Neuronal stem cell (in vitro differentiated cells): Measurements from ENCODE around the gene MOSPD2.

Experiments
- DNase-seq: peaks from one replicate; pipeline ENCODE4 v3.0.0-alpha.2; 2013; ENCODE audit warnings: low spot score
- H2AFZ ChIP-seq: one replicate; pipeline ENCODE4 v1.6.1; 2013; ENCODE audit warnings: mild to moderate bottlenecking, low read length, inconsistent platforms
- H2AK5ac ChIP-seq: 2 replicates; pipeline ENCODE4 v1.6.1; 2013; ENCODE audit warnings: low read depth, mild to moderate bottlenecking, inconsistent platforms, low read length, moderate library complexity, mixed read lengths
- H2BK120ac ChIP-seq: 2 replicates; pipeline ENCODE4 v1.6.1; 2013; ENCODE audit warnings: low read depth, mild to moderate bottlenecking, inconsistent platforms, low read length, moderate library complexity, mixed read lengths
- H2BK12ac ChIP-seq: one replicate; pipeline ENCODE4 v1.6.1; 2013; ENCODE audit warnings: low read length, inconsistent platforms
- H2BK15ac ChIP-seq: 2 replicates; pipeline ENCODE4 v1.6.1; 2013; ENCODE audit warnings: mild to moderate bottlenecking, low read length, inconsistent platforms, mixed read lengths
- H2BK5ac ChIP-seq: one replicate; pipeline ENCODE4 v1.6.1; 2013; ENCODE audit warnings: inconsistent platforms, mild to moderate bottlenecking, low read length, moderate library complexity
- H3K14ac ChIP-seq: one replicate; pipeline ENCODE4 v1.6.1; 2013; ENCODE audit warnings: low read length, inconsistent platforms
- H3K18ac ChIP-seq: 2 replicates; pipeline ENCODE4 v1.6.1; 2013; ENCODE audit warnings: low read length, inconsistent platforms
- H3K23ac ChIP-seq: 2 replicates; pipeline ENCODE4 v1.6.1; 2013; ENCODE audit warnings: low read depth, mild to moderate bottlenecking, mixed read lengths, low read length, inconsistent platforms; ENCODE audit not compliant: poor library complexity
- H3K27ac ChIP-seq: replicated peaks from 3 replicates; pipeline ENCODE4 v1.5.1; 2013; ENCODE audit warnings: low read length, inconsistent platforms
- H3K27me3 ChIP-seq, 3 experiments: 2 replicates each; pipeline ENCODE4 v1.6.1; 2013; ENCODE audit warnings: low read length in 3 of 3, mild to moderate bottlenecking in 2 of 3, inconsistent platforms in 1 of 3, low read depth in 1 of 3, mixed read lengths in 1 of 3, moderate library complexity in 1 of 3; ENCODE audit not compliant: control insufficient read depth in 3 of 3, insufficient read depth in 3 of 3
- H3K36me3 ChIP-seq, 2 donors: replicated peaks in 1 of 2; 2 replicates each; pipeline ENCODE4 v1.6.1; 2013; ENCODE audit warnings: low read length in 2 of 2; ENCODE audit not compliant: control insufficient read depth in 2 of 2, insufficient read depth in 2 of 2
- H3K4ac ChIP-seq: 2 replicates; pipeline ENCODE4 v1.6.1; 2013; ENCODE audit warnings: inconsistent platforms, mild to moderate bottlenecking, low read length, moderate library complexity
- H3K4me1 ChIP-seq, 2 donors: 1 replicate in 1 of 2; 2 replicates in 1 of 2; pipeline ENCODE4 v1.6.1; 2013; ENCODE audit warnings: low read length in 2 of 2, low read depth in 1 of 2; ENCODE audit not compliant: control insufficient read depth in 2 of 2, insufficient read depth in 1 of 2
- H3K4me2 ChIP-seq: one replicate; pipeline ENCODE4 v1.6.1; 2013; ENCODE audit warnings: mild to moderate bottlenecking, low read length, inconsistent platforms; ENCODE audit not compliant: insufficient read depth, poor library complexity, severe bottlenecking
- H3K4me3 ChIP-seq, 2 donors: 2 replicates each; pipeline ENCODE4 v1.5.1; 2013; ENCODE audit warnings: low read length in 2 of 2, mild to moderate bottlenecking in 2 of 2, inconsistent platforms in 1 of 2, moderate library complexity in 1 of 2
- H3K79me1 ChIP-seq: one replicate; pipeline ENCODE4 v1.6.1; 2013; ENCODE audit warnings: low read depth, mild to moderate bottlenecking, inconsistent platforms, low read length, moderate library complexity
- H3K9ac ChIP-seq: one replicate; pipeline ENCODE4 v1.6.1; 2013; ENCODE audit warnings: mild to moderate bottlenecking, low read depth, low read length, inconsistent platforms; ENCODE audit not compliant: poor library complexity
- H3K9me3 ChIP-seq, 2 donors: replicated peaks in 1 of 2; 2 replicates each; pipeline versions ENCODE3 to v1.6.1; 2013; ENCODE audit warnings: low read length in 2 of 2, mild to moderate bottlenecking in 2 of 2, inconsistent platforms in 1 of 2, low read depth in 1 of 2, mixed read lengths in 1 of 2, moderate library complexity in 1 of 2; ENCODE audit not compliant: control insufficient read depth in 2 of 2, insufficient read depth in 1 of 2
- H4K8ac ChIP-seq: one replicate; pipeline ENCODE4 v1.6.1; 2013; ENCODE audit warnings: low read depth, mild to moderate bottlenecking, inconsistent platforms, low read length, moderate library complexity
- H4K91ac ChIP-seq: one replicate; pipeline ENCODE4 v1.6.1; 2013; ENCODE audit warnings: low read length, low read depth, mild to moderate bottlenecking, inconsistent platforms; ENCODE audit not compliant: poor library complexity
- WGBS, 2 donors: extraction: QIAGEN DNeasy Blood & Tissue Kit; methylation state at CpG; one replicate each; pipeline ENCODE4 v1.1.7; 2013; ENCODE audit warnings: missing lambda C conversion rate in 2 of 2, mixed read lengths in 1 of 2; ENCODE audit not compliant: insufficient read length in 2 of 2, insufficient replicate concordance in 1 of 2; ENCODE audit errors: extremely low coverage in 2 of 2; 5-methylcytosine and 5-hydroxymethylcytosine counted together

Gene MOSPD2

DNA sequence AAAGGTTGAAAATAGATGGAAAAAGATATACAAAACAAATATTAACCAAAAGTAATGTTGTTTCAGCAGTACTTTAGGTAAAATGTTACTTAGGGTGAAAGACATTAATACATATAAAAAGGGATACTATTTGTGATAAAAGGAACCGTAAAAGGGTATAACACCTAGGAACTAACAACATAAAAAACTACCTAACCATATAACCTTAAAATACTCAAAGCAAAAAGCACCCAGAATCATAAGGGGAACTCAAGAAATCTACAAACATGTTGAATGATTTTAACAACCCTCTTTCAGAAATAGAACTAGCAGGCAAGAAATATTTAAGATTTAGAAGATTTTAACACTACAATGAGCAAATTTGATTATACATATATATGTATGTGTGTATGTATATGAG is 11.5 kb downstream of the MOSPD2 start:
- H4K91ac ChIP-seq: no peak overlapping the region
- H3K14ac ChIP-seq: no peak overlapping the region
- no peak overlapping the region for H2BK5ac ChIP-seq
- no peak overlapping the region for H2BK120ac ChIP-seq
- DNase-seq: no peak
- H3K4me1 ChIP-seq: no peaks in the 10 kb centered on the region
- no peak overlapping the region for H2AFZ ChIP-seq
- no peak overlapping the region for H2AK5ac ChIP-seq
- no peak overlapping the region for H3K4me3 ChIP-seq
- no peak overlapping the region for H2BK15ac ChIP-seq
- no peak overlapping the region for H3K4me2 ChIP-seq
- no peak overlapping the region for H3K4ac ChIP-seq
- H3K27me3 ChIP-seq: no peaks in the 10 kb centered on the region
- WGBS, 2 donors: no CpG with 5 or more reads among the region's 1 CpG
- no peak overlapping the region for H3K9ac ChIP-seq
- H3K18ac ChIP-seq: no peak overlapping the region
- no peak overlapping the region for H3K23ac ChIP-seq
- no peaks in the 10 kb centered on the region for H3K9me3 ChIP-seq
- no peak overlapping the region for H4K8ac ChIP-seq
- no peaks in the 10 kb centered on the region for H3K36me3 ChIP-seq
- H3K79me1 ChIP-seq: no peaks in the 10 kb centered on the region
- H2BK12ac ChIP-seq: no peak overlapping the region
- no peak overlapping the region for H3K27ac ChIP-seq

DNA sequence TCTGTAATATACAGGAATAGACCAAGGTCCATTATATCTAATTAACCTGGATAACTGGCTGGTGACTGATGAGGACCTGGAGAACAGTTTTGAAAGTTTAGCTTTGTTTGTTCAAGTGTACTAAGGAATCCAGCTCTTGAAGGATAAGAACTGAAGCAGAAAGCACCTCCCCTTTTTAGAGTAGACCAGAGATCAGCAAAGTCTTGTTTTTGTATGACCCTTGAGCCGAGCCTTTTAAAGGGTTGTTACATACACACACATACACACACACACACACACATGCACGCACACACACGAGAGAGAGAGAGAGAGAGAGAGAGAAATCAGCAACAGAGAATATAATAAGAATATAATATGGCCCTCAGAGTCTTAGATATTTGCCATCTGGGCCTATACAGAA is 13.0 kb downstream of the MOSPD2 start:
- Histone ChIP-seq H3K14ac (no peak overlapping the region), H3K9ac (no peak overlapping the region), H3K4me3 (no peak overlapping the region), H3K79me1 (no peaks in the 10 kb centered on the region), H2BK120ac (no peak overlapping the region), H4K8ac (no peak overlapping the region), H2BK5ac (no peak overlapping the region), H3K4me1 (no peaks in the 10 kb centered on the region), H3K4me2 (no peak overlapping the region), H3K18ac (no peak overlapping the region), H3K36me3 (no peaks in the 10 kb centered on the region), H2BK12ac (no peak overlapping the region), H2AFZ (no peak overlapping the region), H3K9me3 (no peaks in the 10 kb centered on the region), H3K27ac (no peak overlapping the region), H2AK5ac (no peak overlapping the region), H2BK15ac (no peak overlapping the region), H4K91ac (no peak overlapping the region), H3K23ac (no peak overlapping the region), H3K4ac (no peak overlapping the region), H3K27me3 (no peaks in the 10 kb centered on the region)
- no CpG with 5 or more reads among the region's 3 CpGs for whole genome bisulfite sequencing, 2 donors
- DNase-seq: no peak

DNA sequence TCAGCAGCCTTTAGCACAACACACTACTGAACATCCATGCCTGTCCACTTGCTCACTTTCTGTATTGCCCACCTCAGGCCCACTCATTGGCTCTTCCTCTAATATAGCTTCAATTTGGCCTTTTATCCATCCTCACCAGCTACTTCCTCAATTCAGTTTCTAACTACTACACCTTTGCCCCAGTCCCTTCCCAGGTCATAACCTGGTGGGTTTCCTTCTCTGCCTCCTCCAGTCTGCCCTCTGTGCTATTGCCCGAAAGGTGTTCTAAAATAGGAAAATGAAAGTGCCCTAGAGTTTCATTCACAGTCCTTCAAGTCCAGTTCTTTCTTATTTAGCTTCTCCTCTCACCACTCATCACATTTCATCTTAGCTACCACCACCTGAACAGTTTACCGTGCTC is 23.1 kb downstream of the MOSPD2 start:
- H3K4ac ChIP-seq: no peak overlapping the region

DNA sequence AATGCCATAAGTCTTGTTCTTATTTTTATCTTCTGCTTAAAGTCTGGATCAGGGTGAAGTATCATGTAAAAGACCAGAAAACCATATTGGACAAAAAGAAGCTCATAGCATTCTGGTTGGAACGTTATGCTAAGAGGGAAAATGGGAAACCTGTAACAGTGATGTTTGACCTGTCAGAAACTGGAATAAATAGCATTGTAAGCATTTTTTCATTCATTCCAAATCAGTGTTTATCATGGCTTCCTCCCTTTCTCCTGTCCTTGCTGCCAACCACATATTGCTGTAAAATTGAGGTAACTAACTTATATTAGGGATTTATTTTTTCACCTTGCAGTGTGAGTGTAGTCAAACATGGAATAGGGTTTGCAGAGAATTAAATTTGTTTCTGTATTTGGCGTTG is 23.8 kb downstream of the MOSPD2 start:
- Histone ChIP-seq H2BK12ac (no peak overlapping the region), H3K79me1 (no peaks in the 10 kb centered on the region), H3K4me2 (no peak overlapping the region), H3K9ac (no peak overlapping the region), H3K4ac (no peak overlapping the region), H3K18ac (no peak overlapping the region), H2AFZ (no peak overlapping the region), H4K8ac (no peak overlapping the region), H2BK15ac (no peak overlapping the region), H3K4me1 (no peaks in the 10 kb centered on the region), H2BK120ac (no peak overlapping the region), H2BK5ac (no peak overlapping the region), H2AK5ac (no peak overlapping the region), H4K91ac (no peak overlapping the region), H3K23ac (no peak overlapping the region), H3K27ac (no peak overlapping the region), H3K36me3 (peaks cover 2 to 7% of the 10 kb centered on the region in 2 donors), H3K14ac (no peak overlapping the region), H3K27me3 (no peaks in the 10 kb centered on the region), H3K4me3 (no peak overlapping the region), H3K9me3 (no peaks in the 10 kb centered on the region)
- no CpG with 5 or more reads among the region's 2 CpGs for WGBS, 2 donors
- DNase-seq: no peak

More for the DNA sequence above, 23.1 kb downstream of the MOSPD2 start:
- Histone ChIP-seq H3K27me3 (no peaks in the 10 kb centered on the region), H3K14ac (no peak overlapping the region), H2AK5ac (no peak overlapping the region), H3K4me3 (no peak overlapping the region), H3K9ac (no peak overlapping the region), H3K4me1 (no peaks in the 10 kb centered on the region), H2BK5ac (no peak overlapping the region), H2BK15ac (no peak overlapping the region), H3K36me3 (peaks cover 2 to 7% of the 10 kb centered on the region in 2 donors), H3K9me3 (no peaks in the 10 kb centered on the region), H3K4me2 (no peak overlapping the region), H4K91ac (no peak overlapping the region), H3K23ac (no peak overlapping the region), H3K18ac (no peak overlapping the region), H3K79me1 (no peaks in the 10 kb centered on the region), H2AFZ (no peak overlapping the region), H2BK12ac (no peak overlapping the region), H4K8ac (no peak overlapping the region), H3K27ac (no peak overlapping the region), H2BK120ac (no peak overlapping the region)
- no peak for DNase-seq
- WGBS, 2 donors: no CpG with 5 or more reads among the region's 2 CpGs
